GM20000 (cell line): Measurements from ENCODE around the gene UNC45A.

Experiments used
- DNase-seq: peaks from one replicate; pipeline ENCODE4 v3.0.0; 2012; ENCODE audit warnings: low spot score
- CTCF ChIP-seq: IDR thresholded peaks from 2 replicates; pipeline ENCODE4 v1.5.1; 2012; ENCODE audit warnings: mild to moderate bottlenecking, control low read depth; ENCODE audit errors: extremely low read depth, missing control alignments

UNC45A gene

GRCh38 chr15:90986790-90987507, 51.9 kb downstream of the UNC45A start:
- DNase-seq, result peak; percentile 40
- TF ChIP-seq CTCF, result no peak

- DNase-seq, result no peak
- no peak for TF ChIP-seq CTCF
Measured at GRCh38 chr15:90987561-90988141, 52.6 kb downstream of the UNC45A start.

DNA sequence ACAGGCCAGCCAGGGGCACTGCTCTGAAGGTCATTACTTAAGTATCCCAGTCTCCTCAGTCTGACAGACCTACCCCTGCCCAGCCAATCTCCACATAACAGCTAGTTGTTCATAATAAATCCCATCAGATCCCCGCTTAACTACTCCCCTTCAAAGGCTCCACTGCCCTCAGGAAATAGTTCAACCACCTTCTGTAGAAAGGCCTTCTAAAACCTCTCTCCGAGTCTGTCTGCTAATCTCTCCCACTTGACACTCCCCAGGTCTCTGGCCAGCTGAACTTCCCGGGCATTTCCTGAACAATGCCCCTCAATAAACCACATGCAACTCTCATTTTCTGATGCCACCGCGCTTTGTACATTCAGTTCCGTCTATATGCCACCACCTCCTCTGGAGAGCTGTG, 53.2 kb downstream of the UNC45A start:
- DNase-seq, result no peak
- no peak for TF ChIP-seq CTCF

- TF ChIP-seq CTCF, result no peak
- no peak for DNase-seq
Measured at GRCh38 chr15:90989040-90989768, 54.1 kb downstream of the UNC45A start.

- no peak for DNase-seq
- no peak for TF ChIP-seq CTCF
Measured at GRCh38 chr15:90990446-90990845, 55.4 kb downstream of the UNC45A start.

GRCh38 chr15:90991587-90992285, 56.7 kb downstream of the UNC45A start:
- no peak for DNase-seq
- TF ChIP-seq CTCF, result no peak

GRCh38 chr15:90994059-90994416, 59.0 kb downstream of the UNC45A start:
- TF ChIP-seq CTCF, result no peak
- DNase-seq, result peak; percentile 44
